ENCODE measurements around the gene CCM2.

Gene CCM2

DNA sequence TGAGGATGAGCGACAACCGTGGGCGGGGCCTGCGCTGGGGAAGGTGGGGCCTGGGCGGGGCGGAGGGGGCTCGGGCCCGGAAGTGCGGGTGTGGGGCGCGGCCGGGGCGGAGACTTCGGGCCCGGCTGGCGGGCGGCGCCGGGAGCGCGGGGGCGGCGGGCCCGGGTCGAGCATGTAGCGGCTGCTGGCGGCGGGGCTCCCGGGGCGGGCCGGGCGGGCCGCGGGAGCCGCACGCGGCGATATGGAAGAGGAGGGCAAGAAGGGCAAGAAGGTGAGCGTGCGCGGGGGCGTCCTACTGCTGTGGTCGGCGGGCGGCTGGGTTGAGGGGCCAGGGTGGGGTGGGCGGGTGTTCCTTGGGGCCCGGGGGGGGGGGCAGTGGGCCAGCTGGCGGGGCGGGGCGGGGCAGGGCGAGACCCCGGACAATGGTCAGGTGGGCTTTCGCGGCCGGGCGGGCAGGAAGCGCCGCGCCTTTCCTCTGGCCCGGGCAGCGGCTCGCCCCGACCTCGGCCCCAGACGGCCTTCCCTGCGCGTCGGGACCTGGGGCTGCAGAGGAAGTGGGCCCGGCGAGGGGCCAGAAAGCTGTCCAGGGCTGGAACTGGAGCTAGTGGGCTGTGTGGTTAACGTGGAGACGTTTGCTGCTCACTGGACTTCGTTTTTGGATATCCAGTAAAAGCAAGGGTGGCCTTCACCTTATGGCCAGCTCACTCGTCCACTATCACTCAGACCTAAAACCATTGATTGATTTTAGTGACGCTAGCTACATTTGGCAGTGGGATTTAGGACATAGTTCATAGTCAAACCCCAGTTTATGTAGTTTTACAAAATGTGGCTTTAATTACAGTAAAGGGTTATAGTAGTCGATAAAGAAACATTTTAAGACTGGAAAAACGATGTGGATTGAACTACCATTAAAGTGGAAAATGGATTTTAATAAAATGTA lies at the start of gene CCM2:
TSS of gene CCM2 (plus strand) at position 109 of the 940 bp plus-strand sequence. CDS start at position 242, 133 bp downstream.
- H3K36me3 ChIP-seq (replicated peaks; ENCODE audit: insufficient read depth, low read length), result 0 out of 2 replicates have a peak, but pooled peaks cover 4% of the 10 kb centered on the region
- H2AFZ ChIP-seq (ENCODE audit: low read length), result peak within 1 kb of the TSS; percentile 57
- peaks cover 34% of the 10 kb centered on the region for H3K4me1 ChIP-seq (ENCODE audit: low read length)
- peak within 1 kb of the TSS; percentile 94 for H3K9ac ChIP-seq (ENCODE audit: low read length)
- peak; percentile 35 for DNase-seq
- no peaks in the 10 kb centered on the region for H4K20me1 ChIP-seq (ENCODE audit: insufficient read depth, low read length)
- TF ChIP-seq, protein P1, sequence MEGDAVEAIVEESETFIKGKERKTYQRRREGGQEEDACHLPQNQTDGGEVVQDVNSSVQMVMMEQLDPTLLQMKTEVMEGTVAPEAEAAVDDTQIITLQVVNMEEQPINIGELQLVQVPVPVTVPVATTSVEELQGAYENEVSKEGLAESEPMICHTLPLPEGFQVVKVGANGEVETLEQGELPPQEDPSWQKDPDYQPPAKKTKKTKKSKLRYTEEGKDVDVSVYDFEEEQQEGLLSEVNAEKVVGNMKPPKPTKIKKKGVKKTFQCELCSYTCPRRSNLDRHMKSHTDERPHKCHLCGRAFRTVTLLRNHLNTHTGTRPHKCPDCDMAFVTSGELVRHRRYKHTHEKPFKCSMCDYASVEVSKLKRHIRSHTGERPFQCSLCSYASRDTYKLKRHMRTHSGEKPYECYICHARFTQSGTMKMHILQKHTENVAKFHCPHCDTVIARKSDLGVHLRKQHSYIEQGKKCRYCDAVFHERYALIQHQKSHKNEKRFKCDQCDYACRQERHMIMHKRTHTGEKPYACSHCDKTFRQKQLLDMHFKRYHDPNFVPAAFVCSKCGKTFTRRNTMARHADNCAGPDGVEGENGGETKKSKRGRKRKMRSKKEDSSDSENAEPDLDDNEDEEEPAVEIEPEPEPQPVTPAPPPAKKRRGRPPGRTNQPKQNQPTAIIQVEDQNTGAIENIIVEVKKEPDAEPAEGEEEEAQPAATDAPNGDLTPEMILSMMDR (IDR thresholded peaks at IDR 0.05; ENCODE audit: low read length), result no peak
- TF ChIP-seq EZH2phosphoT487 (IDR thresholded peaks at IDR 0.05; ENCODE audit: low read length), result no peak
- no peak for TF ChIP-seq EZH2 (optimal IDR thresholded peaks at IDR 0.05; ENCODE audit: low read depth, low read length)
- H3F3A ChIP-seq (ENCODE audit: insufficient read depth, low read length), result peaks cover 47% of the 10 kb centered on the region
- H3K9me3 ChIP-seq (replicated peaks; ENCODE audit: insufficient read depth, low read length), result no peaks in the 10 kb centered on the region
- no peaks in the 10 kb centered on the region for H3K9me2 ChIP-seq (replicated peaks; ENCODE audit: insufficient read depth, low read length)
- no peaks in the 10 kb centered on the region for H3K27me3 ChIP-seq (replicated peaks; ENCODE audit: insufficient read depth, low read length)
- peak within 1 kb of the TSS; percentile 96 for H3K27ac ChIP-seq (ENCODE audit: low read length)
- H3K79me2 ChIP-seq (ENCODE audit: low read length), result peaks cover 51% of the 10 kb centered on the region
- peak within 1 kb of the TSS; percentile 86 for H3K4me2 ChIP-seq (ENCODE audit: low read depth, low read length)
- peak within 1 kb of the TSS; percentile 92 for H3K4me3 ChIP-seq (ENCODE audit: low read length)

DNA sequence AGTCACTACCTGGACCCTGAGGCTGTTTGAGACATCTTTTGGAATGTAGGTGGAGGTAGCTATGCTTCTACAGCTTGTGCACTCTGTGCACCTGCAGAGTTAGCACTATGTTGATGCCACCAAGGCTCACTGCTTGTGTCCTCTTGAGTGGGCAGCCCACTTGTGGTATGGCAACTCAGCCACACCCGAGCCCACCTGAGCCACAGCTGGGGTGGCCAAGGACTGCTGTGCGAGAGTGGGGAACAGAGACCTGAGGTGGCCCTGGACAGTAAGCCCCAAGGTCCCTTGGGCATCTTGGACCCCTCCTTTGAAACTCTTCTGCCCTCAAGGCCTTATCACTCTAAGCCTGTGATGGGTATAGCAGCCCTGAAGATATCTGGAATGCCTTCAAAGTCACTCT lies 46.8 kb upstream of the CCM2 start:
- Histone ChIP-seq H3K36me3 (replicated peaks; ENCODE audit: insufficient read depth, low read length) (no peaks in the 10 kb centered on the region), H3K9me2 (replicated peaks; ENCODE audit: insufficient read depth, low read length) (no peaks in the 10 kb centered on the region), H3K27me3 (replicated peaks; ENCODE audit: insufficient read depth, low read length) (no peaks in the 10 kb centered on the region), H3K4me3 (ENCODE audit: low read length) (no peak overlapping the region), H4K20me1 (ENCODE audit: insufficient read depth, low read length) (no peaks in the 10 kb centered on the region), H2AFZ (ENCODE audit: low read length) (no peak overlapping the region), H3K9me3 (replicated peaks; ENCODE audit: insufficient read depth, low read length) (no peaks in the 10 kb centered on the region), H3K27ac (ENCODE audit: low read length) (no peak overlapping the region), H3F3A (ENCODE audit: insufficient read depth, low read length) (no peaks in the 10 kb centered on the region), H3K4me2 (ENCODE audit: low read depth, low read length) (no peak overlapping the region), H3K4me1 (ENCODE audit: low read length) (no peaks in the 10 kb centered on the region), H3K79me2 (ENCODE audit: low read length) (no peaks in the 10 kb centered on the region), H3K9ac (ENCODE audit: low read length) (no peak overlapping the region)
- DNase-seq, result no peak
- TF ChIP-seq EZH2phosphoT487 (IDR thresholded peaks at IDR 0.05; ENCODE audit: low read length) (no peak), EZH2 (optimal IDR thresholded peaks at IDR 0.05; ENCODE audit: low read depth, low read length) (no peak)
- TF ChIP-seq, protein P1 (IDR thresholded peaks at IDR 0.05; ENCODE audit: low read length), result no peak

DNA sequence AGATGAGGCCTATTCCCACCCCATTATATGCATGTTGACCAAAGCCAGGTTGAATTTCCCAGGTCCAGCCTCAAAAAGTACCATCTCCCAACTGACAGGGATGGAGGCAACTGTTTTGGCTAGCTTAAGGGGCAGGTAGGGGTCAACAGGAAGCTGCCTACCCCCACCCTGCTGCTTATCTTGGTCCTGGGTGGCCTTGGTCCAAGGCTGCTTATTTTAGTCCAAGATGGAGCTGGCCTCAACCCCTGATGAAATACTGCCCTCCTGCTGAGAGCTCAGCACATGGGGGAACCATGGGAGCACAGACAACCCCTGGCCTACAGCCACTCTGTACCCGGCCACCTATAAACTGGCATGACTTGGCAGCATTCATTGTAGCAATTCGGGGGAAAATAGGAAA lies 44.3 kb upstream of the CCM2 start:
- Histone ChIP-seq H4K20me1 (ENCODE audit: insufficient read depth, low read length) (no peaks in the 10 kb centered on the region), H3K9me2 (replicated peaks; ENCODE audit: insufficient read depth, low read length) (no peaks in the 10 kb centered on the region), H3K79me2 (ENCODE audit: low read length) (no peaks in the 10 kb centered on the region), H3K9ac (ENCODE audit: low read length) (no peak overlapping the region), H3F3A (ENCODE audit: insufficient read depth, low read length) (peaks cover 11% of the 10 kb centered on the region), H3K27me3 (replicated peaks; ENCODE audit: insufficient read depth, low read length) (no peaks in the 10 kb centered on the region), H3K4me1 (ENCODE audit: low read length) (peaks cover 20% of the 10 kb centered on the region), H3K27ac (ENCODE audit: low read length) (no peak overlapping the region), H3K9me3 (replicated peaks; ENCODE audit: insufficient read depth, low read length) (no peaks in the 10 kb centered on the region), H3K36me3 (replicated peaks; ENCODE audit: insufficient read depth, low read length) (no peaks in the 10 kb centered on the region), H3K4me3 (ENCODE audit: low read length) (no peak overlapping the region), H2AFZ (ENCODE audit: low read length) (no peak overlapping the region), H3K4me2 (ENCODE audit: low read depth, low read length) (no peak overlapping the region)
- no peak for DNase-seq
- TF ChIP-seq, protein P1 (IDR thresholded peaks at IDR 0.05; ENCODE audit: low read length), result no peak
- TF ChIP-seq EZH2 (optimal IDR thresholded peaks at IDR 0.05; ENCODE audit: low read depth, low read length) (no peak), EZH2phosphoT487 (IDR thresholded peaks at IDR 0.05; ENCODE audit: low read length) (no peak)
